Daoy (cell line): ENCODE data around the gene TLL2. TPM values are rescaled to one million over a fixed set of nuclear protein-coding genes. Genes with fewer than 3 reads are reported as not detected.

Experiments
- DNase-seq: peaks from one replicate; pipeline ENCODE4 v3.0.0-alpha.2; 2015; ENCODE audit warnings: low read depth
- total RNA-seq: library from RNA; depleted of rRNA; stranded (reverse); fragments of >200 nt; shearing (Covaris generic); gene quantifications from 2 replicates; pipeline ENCODE4 v1.2.3, GENCODE V29; 2014

Gene TLL2
- total RNA-seq, 1 experiment from 2014 or later: 0.29 TPM

DNA sequence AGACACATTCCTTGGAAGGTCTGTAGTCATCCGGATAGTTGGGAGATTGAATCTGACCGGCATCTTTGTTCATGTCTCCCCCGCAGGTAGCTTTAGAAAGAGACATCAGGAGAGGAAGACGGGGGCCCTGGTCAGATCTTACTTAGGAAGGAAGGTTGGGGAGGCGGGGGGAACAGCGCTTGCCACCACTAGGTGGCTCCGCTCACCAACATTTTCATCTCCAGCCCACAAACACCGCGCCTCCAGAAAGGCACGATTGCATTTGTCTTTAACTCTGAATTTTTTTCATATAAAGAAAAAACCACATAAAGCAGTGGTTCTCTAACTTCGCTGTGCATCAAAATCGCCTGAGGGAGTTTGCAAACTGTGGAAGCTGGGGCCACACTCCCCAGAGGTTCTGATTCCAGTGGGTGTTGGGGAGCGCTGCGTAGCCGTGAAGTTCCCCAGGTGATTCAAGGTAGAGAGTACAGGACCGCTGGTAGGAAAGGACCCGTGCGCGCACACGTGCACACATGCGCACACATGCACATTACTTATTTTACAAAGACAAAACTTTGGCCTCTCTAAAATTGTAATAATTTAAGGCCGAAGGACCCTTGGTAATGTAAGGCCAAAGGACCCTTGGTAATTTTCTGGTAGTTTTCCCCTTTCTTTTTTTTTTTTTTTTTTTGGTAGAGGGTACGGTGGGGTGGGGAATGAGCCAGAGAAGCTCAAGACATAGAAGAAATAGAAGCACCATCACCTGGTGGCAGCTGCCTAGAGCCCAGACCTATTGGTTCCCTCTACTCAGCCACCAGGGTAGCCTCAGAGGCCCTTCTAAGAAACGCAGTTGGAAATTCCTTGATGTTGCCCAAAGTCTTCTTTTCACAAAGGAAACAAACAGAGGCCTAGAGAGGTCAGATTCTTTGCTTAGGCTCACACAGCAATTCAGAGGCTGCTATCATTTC is 117.5 kb downstream of the TLL2 start:
- peak; percentile 63 for DNase-seq

DNA sequence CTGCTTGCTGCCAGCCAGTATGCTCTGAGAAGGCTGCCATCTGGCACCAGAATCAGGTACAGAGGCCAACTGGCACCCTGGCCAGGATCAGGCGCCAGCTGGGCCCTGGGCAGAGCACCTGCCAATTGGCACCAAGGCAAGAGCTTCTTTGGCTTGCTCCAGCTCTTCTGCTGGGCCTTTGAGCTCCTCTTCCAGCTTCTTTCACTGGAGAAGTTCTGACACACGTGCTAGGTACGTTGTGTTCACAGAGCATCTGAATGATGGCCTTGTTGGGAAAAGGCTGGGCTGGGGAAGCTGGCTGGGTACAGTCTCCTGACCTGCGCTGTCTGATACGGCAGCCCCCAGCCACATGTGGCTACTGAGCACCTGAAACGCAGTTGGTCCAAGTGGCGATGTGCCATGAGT is 123.3 kb downstream of the TLL2 start:
- DNase-seq: no peak

DNA sequence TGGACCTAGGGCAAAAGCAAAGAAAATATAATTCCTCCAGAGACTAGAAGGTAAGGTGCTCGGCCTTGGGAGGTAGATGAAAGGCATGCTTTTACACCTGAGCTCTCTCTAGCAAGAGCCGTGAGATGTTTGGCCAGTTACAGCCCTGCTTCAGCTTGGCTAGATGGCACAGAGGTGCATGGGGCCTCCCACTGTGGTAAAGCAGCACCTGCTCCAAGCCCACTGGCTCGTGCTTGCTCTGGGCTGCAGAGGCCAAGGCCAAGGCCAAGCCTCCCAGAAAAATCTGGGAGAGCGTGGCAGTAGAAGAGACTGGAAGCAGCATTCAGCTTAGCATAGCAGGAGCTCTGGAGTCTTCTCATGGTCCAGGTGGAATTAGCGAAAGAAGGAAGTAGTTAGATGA is 123.9 kb downstream of the TLL2 start:
- no peak for DNase-seq

DNA sequence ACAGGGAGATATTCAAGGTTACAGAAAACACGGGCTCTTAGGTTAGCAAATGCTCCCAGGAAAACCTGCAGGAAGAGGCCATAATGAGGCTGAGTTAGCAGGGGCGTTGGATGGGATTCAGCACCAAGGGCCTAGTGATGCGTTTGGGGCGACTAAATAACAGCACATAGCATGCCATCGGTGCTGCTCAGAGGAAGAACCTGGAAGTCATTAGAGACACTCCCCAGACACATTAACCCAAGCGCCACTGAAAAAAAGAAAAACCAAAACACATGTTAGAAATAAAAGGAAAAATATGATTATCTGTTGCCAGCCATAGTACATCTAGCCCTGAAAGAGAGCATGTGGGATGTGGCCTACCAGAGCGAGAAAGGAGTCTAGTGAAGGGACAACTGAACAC is 126.1 kb downstream of the TLL2 start:
- DNase-seq: no peak

DNA sequence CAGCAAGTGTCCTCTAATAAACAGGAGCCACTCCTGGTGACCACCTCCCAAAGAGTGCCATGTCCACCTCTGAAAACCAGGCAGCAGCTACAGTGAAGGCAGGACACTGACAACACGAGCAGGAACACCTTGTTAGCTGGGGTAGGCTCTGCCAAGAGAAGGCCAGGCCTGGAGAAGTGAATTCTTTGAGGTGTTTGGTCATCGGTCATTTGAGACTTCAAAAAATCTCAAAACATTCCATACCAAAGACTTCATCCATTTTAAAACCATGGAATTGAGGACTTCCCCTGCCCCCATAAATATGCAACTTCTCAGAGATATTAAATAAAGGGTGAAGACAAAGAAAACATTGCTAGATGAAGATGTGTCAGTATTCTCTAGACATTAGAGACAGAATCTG is 126.6 kb downstream of the TLL2 start:
- DNase-seq: no peak

DNA sequence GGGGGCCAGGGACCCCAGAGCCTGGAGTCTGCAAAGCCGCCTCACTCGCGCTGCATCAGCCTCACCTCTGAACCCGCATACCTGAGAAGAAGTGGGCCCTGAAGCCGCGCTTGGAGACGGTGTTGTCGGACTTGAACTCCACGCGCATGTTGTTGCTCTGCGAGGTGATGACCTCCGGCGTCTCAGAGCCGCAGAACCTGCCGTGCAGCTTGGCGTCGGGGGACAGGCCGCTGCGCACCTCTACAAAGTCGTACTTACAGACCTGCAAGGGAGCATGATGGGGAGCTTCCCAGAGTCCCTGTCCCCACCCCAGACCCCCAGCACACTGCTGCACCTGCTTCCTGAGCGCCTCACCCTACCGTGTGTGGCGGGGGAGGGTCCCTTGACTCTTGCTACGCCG is 129.2 kb downstream of the TLL2 start:
- DNase-seq: no peak

DNA sequence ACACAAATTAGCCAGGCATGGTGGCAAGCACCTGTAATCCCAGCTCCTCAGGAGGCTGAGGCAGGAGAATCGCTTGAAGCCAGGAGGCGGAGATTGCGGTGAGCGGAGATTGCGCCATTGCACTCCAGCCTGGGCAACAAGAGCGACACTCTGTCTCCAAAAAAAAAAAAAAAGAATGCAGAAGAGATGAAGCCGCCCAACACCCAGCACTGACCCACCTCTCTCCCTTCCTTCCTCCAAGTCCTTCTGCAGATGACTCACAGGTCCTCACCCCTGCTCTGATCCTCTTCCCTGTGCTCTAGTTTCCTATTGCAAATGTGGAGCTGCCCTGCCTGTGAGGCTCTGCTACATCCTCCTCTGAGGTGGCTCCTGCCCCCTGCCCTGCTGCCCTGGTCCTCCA is 132.9 kb downstream of the TLL2 start:
- DNase-seq: peak; percentile 17

DNA sequence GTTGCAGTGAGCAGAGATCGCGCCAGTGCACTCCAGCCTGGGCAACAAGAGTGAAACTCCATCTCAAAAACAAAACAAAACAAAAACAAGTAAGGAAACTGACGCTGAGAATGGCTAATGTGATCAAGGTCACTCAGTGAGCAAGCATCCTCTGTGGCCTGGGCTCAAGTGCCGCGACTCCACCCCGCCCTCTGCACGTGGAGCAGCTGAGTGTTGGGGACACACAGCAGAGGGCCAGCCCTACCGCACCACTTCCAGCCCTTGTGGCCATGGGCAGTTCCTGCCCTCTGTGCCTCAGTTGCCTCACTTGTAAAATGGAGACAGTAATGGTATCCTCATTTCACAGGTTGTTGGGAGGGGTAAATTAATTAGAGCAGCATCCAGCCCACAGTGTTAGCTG is 134.0 kb downstream of the TLL2 start:
- no peak for DNase-seq

DNA sequence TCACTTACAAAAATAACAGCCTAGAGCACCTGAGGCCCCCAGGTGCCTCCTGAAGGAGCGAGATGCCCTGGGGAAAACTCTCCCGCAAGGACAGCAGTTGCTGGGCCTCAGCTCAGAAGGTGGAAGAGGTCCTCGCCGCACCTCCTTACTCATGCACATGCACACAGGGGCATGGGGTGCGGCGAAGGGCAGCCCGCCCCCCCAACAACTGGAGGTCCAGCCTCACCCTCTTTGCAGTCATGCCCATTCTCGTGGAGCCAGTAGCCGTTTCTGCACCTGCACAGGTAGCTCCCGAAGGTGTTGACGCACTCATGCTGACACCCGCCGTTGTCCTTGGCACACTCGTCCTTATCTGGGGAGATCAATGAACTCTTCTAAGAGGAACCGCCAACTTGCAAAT is 135.0 kb downstream of the TLL2 start:
- no peak for DNase-seq

DNA sequence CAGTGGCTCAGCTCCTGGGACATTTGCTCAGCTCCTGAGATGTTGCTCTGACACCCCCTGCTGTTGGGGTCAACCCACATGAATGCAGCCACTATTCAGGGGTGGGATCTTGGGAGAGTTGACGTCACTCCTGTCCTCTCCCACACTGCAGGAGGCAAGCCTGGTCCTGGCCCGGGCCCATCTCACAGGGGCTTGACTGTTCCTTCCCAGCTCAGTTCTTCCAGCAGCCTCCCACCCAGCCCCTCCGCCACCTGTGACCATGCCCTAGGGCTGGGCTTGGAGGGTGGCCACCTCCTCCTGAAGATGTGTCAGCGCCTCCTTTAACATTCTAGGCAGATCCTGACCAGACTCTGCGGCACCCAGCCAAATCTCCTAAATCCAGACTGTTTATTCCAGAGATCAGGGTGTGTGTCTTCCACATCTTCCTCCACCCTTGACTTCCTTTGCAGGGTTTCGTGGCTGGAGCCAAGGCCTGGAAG is 135.9 kb downstream of the TLL2 start:
- peak; percentile 39 for DNase-seq

DNA sequence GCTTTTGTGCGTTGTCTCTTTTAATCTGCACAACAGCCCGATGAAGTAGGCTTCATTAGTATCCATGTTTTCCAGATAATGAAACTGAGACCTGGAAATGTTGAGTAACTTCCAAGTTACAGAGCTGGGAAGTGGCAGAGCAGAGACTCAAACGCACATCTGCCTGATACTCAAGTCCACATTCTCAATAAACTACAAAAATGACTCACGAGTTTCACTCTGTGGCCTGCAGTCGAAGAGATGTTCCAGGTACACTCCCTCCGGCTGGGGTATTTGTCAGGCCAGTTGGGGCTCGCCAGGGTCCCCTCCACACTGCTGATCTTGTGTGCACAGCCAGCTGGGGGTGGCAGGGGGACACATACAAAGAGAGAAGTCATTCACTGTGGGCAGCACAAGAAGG is 137.2 kb downstream of the TLL2 start:
- no peak for DNase-seq

DNA sequence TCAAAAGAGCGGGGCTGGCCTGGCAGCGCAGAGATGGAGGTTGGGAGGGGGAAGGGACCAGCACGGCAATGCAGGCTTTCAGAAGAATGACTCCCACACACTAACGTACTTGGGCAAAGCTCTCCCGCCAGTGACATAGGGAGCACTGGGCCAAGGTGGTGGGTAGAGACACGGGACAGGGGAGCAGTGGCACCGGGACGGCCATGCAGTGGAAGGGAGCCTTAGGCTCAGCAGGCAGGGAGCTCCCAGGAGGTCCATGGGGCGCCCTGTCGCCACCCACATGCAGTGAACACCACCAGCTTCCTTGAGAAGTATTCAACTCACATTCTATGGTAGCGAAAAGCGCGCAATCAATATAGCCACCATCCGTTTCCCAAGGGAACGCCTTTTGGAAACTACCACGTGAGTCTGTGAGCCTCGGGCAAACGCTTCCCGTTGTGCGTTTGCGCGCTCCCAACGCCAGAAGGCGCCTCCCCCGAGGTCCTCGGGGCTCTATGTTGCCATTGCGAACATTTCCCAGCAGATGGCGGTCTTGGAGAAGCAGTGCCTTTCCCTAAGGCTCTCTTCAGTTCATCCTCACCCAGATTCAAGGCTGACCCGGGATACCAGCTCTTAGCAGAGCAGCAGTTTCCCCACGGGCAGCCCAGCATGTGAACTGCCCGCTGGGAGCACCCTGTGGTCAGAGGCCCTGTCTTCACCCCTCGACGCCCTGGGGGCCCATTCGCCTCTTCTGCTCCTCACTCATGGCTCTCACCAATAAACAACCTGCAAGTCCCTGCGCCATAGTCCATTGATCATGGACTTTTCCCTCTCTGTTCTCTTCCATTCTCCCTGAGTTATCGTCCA is 138.5 kb downstream of the TLL2 start:
- peak; percentile 87 for DNase-seq

DNA sequence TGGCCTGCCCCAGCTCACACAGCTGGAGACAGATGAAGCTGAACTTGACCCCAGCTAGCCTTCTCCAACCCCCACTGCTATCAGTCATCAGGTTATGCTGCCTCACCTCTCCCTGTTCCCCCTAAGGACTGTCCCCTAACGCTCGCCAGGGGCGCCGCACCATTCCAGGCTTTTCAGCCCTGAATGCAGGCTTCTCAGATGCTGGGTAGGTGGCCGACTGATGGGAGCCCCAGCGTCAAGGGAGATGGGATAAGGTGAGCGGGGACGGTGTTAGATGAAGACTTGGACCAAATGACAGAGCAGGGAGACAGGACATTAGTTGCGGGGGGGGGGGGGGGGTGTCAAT is 139.1 kb downstream of the TLL2 start:
- no peak for DNase-seq

DNA sequence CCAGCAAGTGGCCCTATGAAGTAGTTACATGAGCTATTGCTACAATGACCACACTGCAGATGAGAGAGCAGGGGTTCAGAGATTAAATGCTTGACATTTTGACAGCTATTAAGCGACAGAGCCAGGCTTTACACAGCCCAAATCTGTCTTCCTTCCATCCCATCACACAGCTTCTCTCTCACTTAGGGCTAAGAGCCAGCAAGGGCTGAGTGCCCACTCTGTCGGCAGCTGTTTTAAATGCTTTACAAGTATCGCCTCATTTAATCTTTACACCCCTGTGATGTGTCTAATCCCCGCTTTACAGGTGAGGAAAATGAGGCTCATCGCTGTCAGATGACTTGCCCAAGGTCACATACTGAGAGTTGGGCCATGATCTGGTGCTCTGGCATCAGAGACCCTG is 139.7 kb downstream of the TLL2 start:
- DNase-seq: no peak

DNA sequence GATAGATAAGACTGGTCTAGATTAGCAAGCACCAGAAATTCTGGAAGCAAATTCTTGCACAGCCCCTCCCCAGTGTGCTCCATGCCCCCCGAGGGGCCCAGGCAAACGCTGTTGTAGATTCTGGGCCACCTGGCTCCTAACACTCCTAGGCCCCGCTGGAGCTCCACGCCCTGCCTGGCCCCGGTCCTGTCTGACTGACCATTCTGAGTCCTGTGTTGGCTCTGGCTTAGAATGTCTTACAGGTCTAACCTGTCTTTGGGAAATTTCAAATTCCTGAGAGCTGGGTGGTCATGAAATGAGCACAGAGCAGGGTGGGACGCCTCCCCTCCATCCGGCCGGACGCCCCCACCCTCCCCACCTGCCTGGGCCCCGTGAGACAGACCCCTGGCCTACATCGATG is 142.4 kb downstream of the TLL2 start:
- DNase-seq: no peak

DNA sequence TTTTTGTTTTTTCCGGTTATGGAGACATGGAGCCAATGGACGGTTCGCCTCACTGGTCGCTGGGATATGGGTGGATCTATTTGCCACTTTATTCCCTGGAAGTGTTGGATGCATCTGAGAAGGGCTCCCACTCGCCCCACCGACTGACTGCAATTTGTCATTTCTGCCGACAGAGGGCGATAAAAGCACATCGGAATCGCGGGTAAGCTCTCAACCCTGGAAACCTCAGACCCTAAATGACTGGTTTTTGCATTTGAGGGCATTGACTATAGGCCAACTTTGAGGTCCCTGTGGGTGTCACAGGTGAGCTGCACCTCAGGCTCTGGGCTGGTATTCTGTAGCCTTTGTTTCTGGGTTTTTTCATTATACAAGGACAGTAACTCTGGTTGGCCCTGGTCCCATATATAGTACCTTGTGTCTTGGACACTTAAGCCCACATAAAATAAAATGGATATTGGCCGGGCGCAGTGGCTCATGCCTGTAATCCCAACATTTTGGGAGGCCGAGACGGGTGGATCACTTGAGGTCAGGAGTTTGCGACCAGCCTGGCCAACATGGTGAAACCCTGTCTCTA is 143.1 kb downstream of the TLL2 start:
- DNase-seq: peak; percentile 59

DNA sequence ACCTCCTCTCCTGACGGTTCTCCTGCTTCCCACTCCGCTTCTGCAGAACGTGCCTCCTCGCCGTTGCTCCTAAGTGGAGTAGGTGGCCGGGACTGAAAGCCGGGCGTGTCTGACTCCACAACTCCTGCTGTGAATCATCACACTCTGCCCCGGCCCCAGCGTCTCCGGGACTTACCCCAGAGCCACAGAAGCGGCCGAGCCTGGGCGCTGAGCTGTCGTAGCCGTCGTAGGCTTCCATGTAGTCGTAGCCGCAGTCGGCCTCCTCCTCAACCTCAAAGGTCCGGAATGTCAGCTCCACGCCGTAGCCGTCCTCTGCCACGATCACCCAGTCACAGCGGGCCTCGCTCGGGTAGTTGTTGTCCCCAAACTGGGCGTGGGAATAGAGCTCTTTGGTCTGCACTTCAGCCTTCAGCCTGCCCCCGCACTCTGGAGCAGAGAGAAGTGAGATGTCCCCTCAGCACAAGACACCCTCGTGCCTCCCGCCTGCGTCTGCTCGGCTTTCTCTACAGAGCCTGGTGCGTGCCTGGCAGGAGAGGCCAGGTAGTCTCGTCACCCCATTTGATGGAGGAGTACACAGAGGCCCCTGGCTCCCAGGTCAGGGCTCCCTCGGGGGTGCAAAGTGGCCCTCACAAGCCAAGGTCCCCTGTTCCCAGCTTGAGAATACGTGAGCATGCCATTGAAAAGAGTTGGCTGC is 143.7 kb downstream of the TLL2 start:
- peak; percentile 83 for DNase-seq

DNA sequence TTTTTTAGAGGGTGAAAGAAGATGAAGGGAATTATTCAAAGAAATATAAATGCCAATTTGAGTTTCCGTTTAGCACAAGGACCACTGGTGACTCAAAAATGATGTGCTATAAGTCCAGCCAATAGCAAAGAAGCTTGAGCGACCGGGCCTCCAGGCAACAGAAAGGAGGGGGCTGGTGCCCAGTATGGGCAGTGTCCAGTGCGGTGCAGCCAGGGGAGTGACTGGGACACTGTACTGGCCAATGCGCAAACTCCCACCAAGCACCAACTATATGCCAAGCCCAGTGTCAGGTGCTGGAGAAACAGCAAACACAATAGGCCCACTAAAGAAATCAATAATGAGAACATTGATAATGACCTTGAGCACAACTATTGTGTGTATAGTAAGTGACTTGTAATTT is 144.8 kb downstream of the TLL2 start:
- no peak for DNase-seq

DNA sequence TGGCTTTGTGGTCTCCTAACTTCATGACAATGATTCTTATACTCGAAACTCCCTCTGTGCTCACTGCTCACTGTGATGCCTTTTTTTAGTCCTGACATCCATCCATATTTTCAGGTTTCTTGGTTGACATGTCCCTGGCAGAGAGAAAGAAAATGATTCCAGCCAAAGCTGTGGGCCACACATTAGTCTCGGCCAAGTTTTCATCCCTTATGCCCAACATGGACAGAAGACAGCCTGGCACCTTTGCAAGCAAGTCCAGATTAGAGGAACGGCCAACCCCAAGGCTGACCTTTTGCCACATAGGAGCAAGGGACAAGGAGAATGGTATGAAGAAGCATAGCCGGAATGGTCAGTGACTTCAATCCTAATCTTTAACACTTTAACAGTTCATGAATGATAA is 146.3 kb downstream of the TLL2 start:
- DNase-seq: no peak

DNA sequence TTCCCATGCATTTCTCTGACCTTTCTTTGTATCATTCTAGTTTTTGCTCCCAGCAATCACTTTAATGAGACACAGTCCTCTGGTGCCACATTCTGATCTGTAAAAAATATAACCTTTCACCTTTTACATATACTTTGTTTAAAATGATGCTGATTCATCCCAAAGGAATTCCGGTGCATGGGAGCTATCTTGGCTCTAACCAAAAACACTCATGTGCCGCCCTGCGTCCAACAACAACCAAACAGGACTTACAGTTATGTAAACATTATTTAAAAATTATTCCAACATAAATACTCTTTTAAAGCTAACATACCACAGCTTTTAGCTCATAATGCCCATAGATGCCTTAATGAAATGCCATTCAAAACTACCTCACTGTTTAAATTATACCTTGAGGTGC is 147.2 kb downstream of the TLL2 start:
- DNase-seq: peak; percentile 20

DNA sequence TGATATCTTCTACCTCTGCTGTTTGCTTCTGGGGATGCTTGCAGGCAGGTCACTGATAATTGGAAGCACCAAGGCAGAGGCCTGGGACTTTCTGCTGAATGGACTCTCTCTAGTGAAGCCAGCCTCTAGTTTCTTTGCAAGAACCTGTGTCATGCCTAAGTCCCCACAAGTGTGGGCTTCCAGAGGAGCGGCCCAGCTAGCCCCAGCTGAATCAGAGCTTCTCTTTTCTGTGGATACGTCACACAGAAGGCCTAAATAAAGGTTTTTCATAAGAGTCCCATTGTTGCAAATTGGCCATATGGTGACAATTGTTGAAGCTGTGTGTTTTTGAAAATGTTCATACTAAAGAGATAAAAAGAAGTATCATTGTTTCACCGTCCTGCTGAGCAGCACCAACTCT is 148.2 kb downstream of the TLL2 start:
- DNase-seq: no peak

DNA sequence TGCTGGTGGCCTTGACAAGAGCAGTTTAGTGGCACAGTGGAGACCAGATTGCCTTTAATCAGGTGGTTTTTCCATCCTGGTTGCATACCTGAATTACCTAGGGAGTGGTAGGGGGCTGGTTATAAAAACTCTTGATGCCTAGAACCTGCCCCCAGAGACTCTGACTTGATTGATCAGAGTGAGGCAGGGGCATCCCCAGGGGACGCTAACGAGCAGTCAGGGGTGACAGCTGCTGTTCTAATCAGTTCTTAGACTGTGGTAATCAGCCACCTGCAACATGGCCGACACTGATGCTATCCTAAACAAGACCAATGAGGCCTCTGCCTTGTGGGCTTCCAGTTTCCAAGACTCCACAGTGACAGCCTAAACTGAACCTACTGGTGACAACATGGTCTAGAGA is 153.0 kb downstream of the TLL2 start:
- no peak for DNase-seq
